Measurements from ENCODE around the gene PPA2. TPM values are rescaled to one million over a fixed set of nuclear protein-coding genes. Genes with fewer than 3 reads are reported as not detected.

The PPA2 gene
- total and polyA plus RNA-seq, 2 donors (not counting 1 experiment from before 2014, with no cell fraction given) = 74.6 to 82.6 TPM

DNA sequence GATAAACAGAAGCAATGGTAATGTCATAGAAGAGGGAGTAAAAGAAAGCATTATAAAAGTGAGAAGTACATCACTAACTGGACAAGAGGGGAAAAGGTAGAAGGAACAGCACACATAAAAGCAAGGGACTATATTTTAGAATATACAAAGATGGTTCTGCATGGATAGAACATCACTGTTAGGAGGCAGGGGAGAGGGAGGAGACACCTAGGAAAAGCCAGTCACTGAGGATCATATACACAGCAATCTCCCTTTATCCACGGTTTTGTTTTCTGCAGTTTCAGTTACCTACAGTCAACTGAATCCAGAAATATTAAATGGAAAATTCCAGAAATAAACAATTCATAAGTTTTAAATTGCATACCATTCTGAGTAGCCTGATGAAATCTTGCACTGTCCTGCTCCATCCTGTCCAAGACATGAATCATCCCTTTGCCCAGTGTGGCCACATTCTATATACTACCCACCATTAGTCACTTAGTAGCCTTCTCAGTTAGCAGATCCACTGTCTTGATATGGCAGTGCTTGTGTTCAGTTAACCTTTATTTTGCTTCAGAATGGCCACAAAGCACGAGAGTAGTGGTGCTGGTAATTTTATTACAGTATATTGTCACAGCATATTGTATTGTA lies 74.2 kb downstream of the PPA2 start:
- no peaks in the 10 kb centered on the region for H3K79me2 ChIP-seq (ENCODE audit: control insufficient read depth, insufficient read depth, low read length)
- no peak for TF ChIP-seq EZH2 (IDR thresholded peaks at IDR 0.05; ENCODE audit: low read length, missing control alignments)
- TF ChIP-seq, protein P1, sequence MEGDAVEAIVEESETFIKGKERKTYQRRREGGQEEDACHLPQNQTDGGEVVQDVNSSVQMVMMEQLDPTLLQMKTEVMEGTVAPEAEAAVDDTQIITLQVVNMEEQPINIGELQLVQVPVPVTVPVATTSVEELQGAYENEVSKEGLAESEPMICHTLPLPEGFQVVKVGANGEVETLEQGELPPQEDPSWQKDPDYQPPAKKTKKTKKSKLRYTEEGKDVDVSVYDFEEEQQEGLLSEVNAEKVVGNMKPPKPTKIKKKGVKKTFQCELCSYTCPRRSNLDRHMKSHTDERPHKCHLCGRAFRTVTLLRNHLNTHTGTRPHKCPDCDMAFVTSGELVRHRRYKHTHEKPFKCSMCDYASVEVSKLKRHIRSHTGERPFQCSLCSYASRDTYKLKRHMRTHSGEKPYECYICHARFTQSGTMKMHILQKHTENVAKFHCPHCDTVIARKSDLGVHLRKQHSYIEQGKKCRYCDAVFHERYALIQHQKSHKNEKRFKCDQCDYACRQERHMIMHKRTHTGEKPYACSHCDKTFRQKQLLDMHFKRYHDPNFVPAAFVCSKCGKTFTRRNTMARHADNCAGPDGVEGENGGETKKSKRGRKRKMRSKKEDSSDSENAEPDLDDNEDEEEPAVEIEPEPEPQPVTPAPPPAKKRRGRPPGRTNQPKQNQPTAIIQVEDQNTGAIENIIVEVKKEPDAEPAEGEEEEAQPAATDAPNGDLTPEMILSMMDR (conservative IDR thresholded peaks at IDR 0.05 in 1 of 2, IDR thresholded peaks at IDR 0.05 in 1 of 2; ENCODE audit: low read depth in 1 of 2, low read length in 2 of 2) = no peak
- no peaks in the 10 kb centered on the region for H4K20me1 ChIP-seq (ENCODE audit: control insufficient read depth, extremely low read depth, insufficient read depth, low read length)
- peak; percentile 89 to 91 for DNase-seq (ENCODE audit: low read depth in 2 of 2)
- no peaks in the 10 kb centered on the region for H3K9me3 ChIP-seq (ENCODE audit: control insufficient read depth, insufficient read depth, low read depth, low read length)
- no peak overlapping the region for H3K9ac ChIP-seq (ENCODE audit: insufficient read depth, low read length)
- peak overlapping the region; percentile 13 for H3K4me2 ChIP-seq (ENCODE audit: extremely low read depth, insufficient read depth, low read length)
- H3K4me3 ChIP-seq (replicated peaks in 1 of 4; ENCODE audit: control extremely low read depth in 1 of 4, insufficient read depth in 1 of 4, low read depth in 3 of 4, low read length in 4 of 4) = no peak overlapping the region
- H3K4me1 ChIP-seq (ENCODE audit: control insufficient read depth, extremely low read depth, insufficient read depth, low read length) = peaks cover 5% of the 10 kb centered on the region
- peak overlapping the region; percentile 7 for H3K27ac ChIP-seq (ENCODE audit: insufficient read depth, low read length)
- no peaks in the 10 kb centered on the region for H3K27me3 ChIP-seq (ENCODE audit: control insufficient read depth, insufficient read depth, low read length)
- H2AFZ ChIP-seq (ENCODE audit: low read length) = peak overlapping the region; percentile 27
- no peaks in the 10 kb centered on the region for H3K36me3 ChIP-seq (ENCODE audit: control insufficient read depth, insufficient read depth, low read length)

DNA sequence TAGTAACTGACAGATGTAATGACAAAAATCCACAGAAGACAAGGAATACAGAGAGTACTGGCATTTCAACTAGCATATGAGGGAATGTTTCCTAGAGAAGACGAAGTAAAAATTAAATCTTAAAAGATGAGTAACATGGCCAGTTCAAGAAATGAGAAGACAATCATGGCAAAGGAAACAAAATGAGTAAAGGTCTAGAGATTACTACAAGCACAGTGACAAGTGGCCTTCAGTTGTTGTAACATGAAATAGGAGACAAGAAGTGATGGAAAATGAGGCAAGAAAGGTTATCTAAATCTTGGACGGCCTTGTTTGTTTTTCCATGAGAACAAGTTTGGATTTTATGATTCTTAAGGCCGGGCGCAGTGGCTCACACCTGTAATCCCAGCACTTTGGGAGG lies 81.0 kb downstream of the PPA2 start:
- no peaks in the 10 kb centered on the region for H4K20me1 ChIP-seq (ENCODE audit: control insufficient read depth, extremely low read depth, insufficient read depth, low read length)
- no peaks in the 10 kb centered on the region for H3K4me1 ChIP-seq (ENCODE audit: control insufficient read depth, extremely low read depth, insufficient read depth, low read length)
- no peak for DNase-seq (ENCODE audit: low read depth in 2 of 2)
- H3K36me3 ChIP-seq (ENCODE audit: control insufficient read depth, insufficient read depth, low read length) = no peaks in the 10 kb centered on the region
- no peak overlapping the region for H2AFZ ChIP-seq (ENCODE audit: low read length)
- H3K4me2 ChIP-seq (ENCODE audit: extremely low read depth, insufficient read depth, low read length) = no peak overlapping the region
- no peak overlapping the region for H3K4me3 ChIP-seq (replicated peaks in 1 of 4; ENCODE audit: control extremely low read depth in 1 of 4, insufficient read depth in 1 of 4, low read depth in 3 of 4, low read length in 4 of 4)
- H3K79me2 ChIP-seq (ENCODE audit: control insufficient read depth, insufficient read depth, low read length) = no peaks in the 10 kb centered on the region
- H3K27ac ChIP-seq (ENCODE audit: insufficient read depth, low read length) = no peak overlapping the region
- no peaks in the 10 kb centered on the region for H3K9me3 ChIP-seq (ENCODE audit: control insufficient read depth, insufficient read depth, low read depth, low read length)
- no peak overlapping the region for H3K9ac ChIP-seq (ENCODE audit: insufficient read depth, low read length)
- TF ChIP-seq, protein P1 (conservative IDR thresholded peaks at IDR 0.05 in 1 of 2, IDR thresholded peaks at IDR 0.05 in 1 of 2; ENCODE audit: low read depth in 1 of 2, low read length in 2 of 2) = no peak
- TF ChIP-seq EZH2 (IDR thresholded peaks at IDR 0.05; ENCODE audit: low read length, missing control alignments) = no peak
- no peaks in the 10 kb centered on the region for H3K27me3 ChIP-seq (ENCODE audit: control insufficient read depth, insufficient read depth, low read length)

DNA sequence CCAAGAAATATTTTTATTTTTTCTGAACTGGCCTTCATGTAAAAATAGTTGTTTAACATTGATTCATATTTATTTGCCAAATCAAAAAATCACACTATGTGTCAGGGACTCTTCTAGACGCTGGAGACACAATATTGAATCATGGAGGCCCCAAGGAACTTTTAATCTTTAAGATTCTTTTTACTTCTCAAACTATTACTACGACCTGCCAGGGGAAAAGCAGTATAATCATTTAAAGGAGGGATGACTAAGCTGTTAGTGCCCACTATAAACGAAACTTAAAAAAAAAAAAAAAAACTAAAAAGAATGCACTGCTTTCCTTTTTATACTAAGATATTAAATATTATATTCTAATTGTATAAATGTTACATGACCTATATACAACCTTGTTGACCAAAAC lies 84.7 kb downstream of the PPA2 start:
- Histone ChIP-seq H3K4me1 (ENCODE audit: control insufficient read depth, extremely low read depth, insufficient read depth, low read length) (no peaks in the 10 kb centered on the region), H2AFZ (ENCODE audit: low read length) (no peak overlapping the region), H3K27me3 (ENCODE audit: control insufficient read depth, insufficient read depth, low read length) (no peaks in the 10 kb centered on the region), H3K4me2 (ENCODE audit: extremely low read depth, insufficient read depth, low read length) (no peak overlapping the region), H3K36me3 (ENCODE audit: control insufficient read depth, insufficient read depth, low read length) (peaks cover 2% of the 10 kb centered on the region), H3K9me3 (ENCODE audit: control insufficient read depth, insufficient read depth, low read depth, low read length) (no peaks in the 10 kb centered on the region), H3K9ac (ENCODE audit: insufficient read depth, low read length) (no peak overlapping the region), H3K79me2 (ENCODE audit: control insufficient read depth, insufficient read depth, low read length) (no peaks in the 10 kb centered on the region), H3K4me3 (replicated peaks in 1 of 4; ENCODE audit: control extremely low read depth in 1 of 4, insufficient read depth in 1 of 4, low read depth in 3 of 4, low read length in 4 of 4) (no peak overlapping the region), H4K20me1 (ENCODE audit: control insufficient read depth, extremely low read depth, insufficient read depth, low read length) (no peaks in the 10 kb centered on the region), H3K27ac (ENCODE audit: insufficient read depth, low read length) (no peak overlapping the region)
- peak; percentile 43 to 46 for DNase-seq (ENCODE audit: low read depth in 2 of 2)
- TF ChIP-seq, protein P1 (conservative IDR thresholded peaks at IDR 0.05 in 1 of 2, IDR thresholded peaks at IDR 0.05 in 1 of 2; ENCODE audit: low read depth in 1 of 2, low read length in 2 of 2) = no peak
- no peak for TF ChIP-seq EZH2 (IDR thresholded peaks at IDR 0.05; ENCODE audit: low read length, missing control alignments)

All from fibroblast of lung (primary cell).